Cardiac fibroblast (primary cell): ENCODE data around the gene SORCS3.

Experiments
- DNase-seq, 2 donors: peaks; one replicate each; pipeline versions ENCODE4 v3.0.0 to v3.0.0-alpha.2; 2010; ENCODE audit warnings: low read depth in 2 of 2
- H3K4me3 ChIP-seq, 2 donors: replicated peaks in 1 of 2; 1 replicate in 1 of 2; 2 replicates in 1 of 2; pipeline ENCODE4 v1.5.1; 2011; ENCODE audit warnings: low read depth in 2 of 2, low read length in 2 of 2, mild to moderate bottlenecking in 2 of 2, moderate library complexity in 1 of 2
- CTCF ChIP-seq: IDR thresholded peaks from one replicate; pipeline ENCODE4 v1.5.1; 2011; ENCODE audit warnings: low read depth, mild to moderate bottlenecking, low read length, inconsistent platforms

The SORCS3 gene

GRCh38 chr10:105259201-105259600, 618.1 kb downstream of the SORCS3 start:
- no peak for DNase-seq
- TF ChIP-seq CTCF: no peak
- no peak overlapping the region for H3K4me3 ChIP-seq

- H3K4me3 ChIP-seq: no peak overlapping the region
- TF ChIP-seq CTCF: no peak
- no peak for DNase-seq
These were observed 621.6 kb downstream of the SORCS3 start for GRCh38 chr10:105262666-105263065.

- TF ChIP-seq CTCF: no peak
- DNase-seq: no peak
- no peak overlapping the region for H3K4me3 ChIP-seq
These were observed 626.0 kb downstream of the SORCS3 start for GRCh38 chr10:105266966-105267539.

- TF ChIP-seq CTCF: no peak
- no peak overlapping the region for H3K4me3 ChIP-seq
These were observed 627.9 kb downstream of the SORCS3 start for GRCh38 chr10:105268961-105269360.

GRCh38 chr10:105269689-105270088, 628.6 kb downstream of the SORCS3 start:
- H3K4me3 ChIP-seq: no peak overlapping the region
- TF ChIP-seq CTCF: no peak
- DNase-seq: no peak

More at GRCh38 chr10:105268961-105269360, 627.9 kb downstream of the SORCS3 start:
- no peak for DNase-seq

GRCh38 chr10:105274556-105275070, 633.5 kb downstream of the SORCS3 start:
- no peak overlapping the region for H3K4me3 ChIP-seq
- TF ChIP-seq CTCF: no peak
- DNase-seq: no peak

- H3K4me3 ChIP-seq: no peak overlapping the region
- no peak for TF ChIP-seq CTCF
These were observed 637.3 kb downstream of the SORCS3 start for GRCh38 chr10:105278439-105278838.

More at GRCh38 chr10:105278439-105278838, 637.3 kb downstream of the SORCS3 start:
- no peak for DNase-seq
